GM04504 (cell line): Measurements from ENCODE around the gene ACTR1B.
"Not testable (repeated sequence)": the region's sequence is repeated elsewhere in the genome, so short reads cannot be mapped to it uniquely, and the experiment has no call there.

Experiments used
- DNase-seq: peaks from one replicate; pipeline ENCODE4 v3.0.0-alpha.2; 2012; ENCODE audit warnings: low read depth

ACTR1B gene

DNA sequence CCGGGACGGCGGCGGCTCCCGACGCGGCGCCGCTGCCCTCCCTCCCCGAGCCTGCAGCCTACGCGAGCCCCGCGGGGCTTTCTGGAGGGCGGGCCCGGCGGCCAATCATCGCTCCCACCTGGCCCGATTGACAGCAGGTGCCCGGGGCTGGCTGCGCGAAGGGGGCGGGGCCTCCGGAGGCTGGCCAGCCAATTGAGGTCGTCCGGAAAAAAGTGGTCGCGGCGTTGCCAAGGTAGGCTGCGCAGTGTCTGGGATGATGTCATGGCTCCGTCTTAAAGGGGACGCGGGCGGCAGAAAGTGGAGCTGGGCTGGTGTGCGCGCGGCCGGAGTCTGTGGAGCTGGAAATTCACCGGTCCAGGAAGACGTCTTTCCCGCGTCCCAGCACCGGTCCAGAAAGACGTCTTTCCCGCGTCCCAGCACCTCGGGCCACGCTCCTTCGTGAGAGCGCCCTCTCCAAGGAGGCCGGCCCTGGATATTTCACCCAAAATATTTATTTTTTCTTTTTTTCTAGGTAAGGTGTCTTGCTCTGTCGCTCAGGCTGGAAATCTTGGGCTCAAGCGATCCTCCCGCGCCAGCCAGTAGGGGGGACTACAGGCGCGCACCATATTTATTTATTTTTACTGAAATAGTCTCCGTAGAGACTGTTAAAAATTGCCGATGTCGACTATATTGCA lies at the start of gene ACTR1B:
TSS of gene ACTR1B (minus strand) at position 83 of the 674 bp plus-strand sequence. CDS start 154 bp downstream, outside the sequence.
- peak; percentile 96 for DNase-seq

DNA sequence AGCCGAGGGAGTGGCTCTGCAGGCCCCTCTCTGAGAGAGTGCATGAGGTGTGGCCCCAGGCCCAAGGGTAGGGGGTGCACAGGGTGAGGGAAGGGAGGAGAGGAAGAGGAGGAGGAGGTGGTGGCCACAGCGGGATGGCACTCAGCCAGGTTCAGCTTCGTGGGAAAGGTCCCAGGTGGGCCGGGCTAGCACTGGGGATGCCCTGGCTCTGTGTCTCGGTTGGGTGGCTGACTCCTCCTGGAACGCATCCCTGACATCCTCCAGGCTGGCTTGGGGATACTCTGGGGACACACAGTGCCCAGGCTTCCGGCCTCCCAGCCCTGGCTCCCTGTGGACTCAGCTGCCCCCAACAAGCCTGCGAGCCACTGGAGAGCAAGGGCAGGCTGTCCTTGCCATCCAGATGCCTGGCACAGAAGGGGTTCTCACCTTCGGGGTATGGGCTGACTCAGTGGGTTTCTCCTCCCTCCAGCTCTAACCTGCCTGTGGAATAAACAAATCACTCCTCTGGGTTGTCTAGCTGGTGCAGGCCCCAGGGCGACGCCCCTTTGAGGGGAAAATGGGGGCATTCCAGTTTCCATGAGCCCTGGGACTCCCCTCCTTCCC lies 49.0 kb upstream of the ACTR1B start:
- DNase-seq = no peak

DNA sequence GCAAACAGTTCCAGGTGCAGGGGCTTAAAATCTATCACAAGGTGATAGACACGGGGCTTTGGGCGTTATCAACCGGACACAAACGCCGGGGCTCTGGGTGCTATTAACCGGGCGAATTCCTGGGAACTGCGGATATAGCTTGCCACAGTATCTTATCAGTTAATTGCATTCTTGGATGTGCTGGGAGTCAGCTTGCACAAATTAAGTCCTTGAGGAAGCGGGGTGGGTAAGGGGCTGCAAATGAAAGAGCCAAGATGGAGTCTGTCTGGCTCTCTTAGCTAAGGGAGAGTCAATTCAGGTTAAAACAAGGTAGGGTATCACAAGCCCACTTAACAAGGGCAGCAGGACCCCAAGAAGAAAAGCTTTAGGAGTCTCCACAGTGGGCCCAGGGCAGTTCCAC lies 48.3 kb upstream of the ACTR1B start:
- DNase-seq = not testable (repeated sequence)

- DNase-seq = no peak
Observed at GRCh38 chr2:97711394-97711711, 47.5 kb upstream of the ACTR1B start.

DNA sequence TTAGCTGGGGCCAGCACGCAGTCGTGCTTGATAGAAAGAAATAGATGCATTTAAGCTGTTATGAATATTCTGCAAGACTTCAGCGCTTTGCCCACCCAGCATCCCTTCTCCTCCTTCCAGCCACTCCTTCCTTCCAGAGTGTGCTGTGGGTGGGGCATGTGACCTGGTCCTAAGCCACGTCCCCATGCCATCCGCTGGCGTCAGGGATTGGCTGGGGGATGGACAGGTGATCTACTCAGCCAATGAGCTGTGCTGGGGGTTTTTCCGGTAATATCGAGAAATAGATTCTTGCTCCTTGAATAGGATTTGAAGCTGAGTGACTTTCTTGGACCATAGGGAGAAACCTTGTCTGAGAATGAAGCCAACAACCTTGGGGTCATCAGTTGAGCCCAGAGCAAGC lies 44.8 kb upstream of the ACTR1B start:
- DNase-seq = no peak

GRCh38 chr2:97708048-97708380 lies 44.2 kb upstream of the ACTR1B start:
- no peak for DNase-seq

DNA sequence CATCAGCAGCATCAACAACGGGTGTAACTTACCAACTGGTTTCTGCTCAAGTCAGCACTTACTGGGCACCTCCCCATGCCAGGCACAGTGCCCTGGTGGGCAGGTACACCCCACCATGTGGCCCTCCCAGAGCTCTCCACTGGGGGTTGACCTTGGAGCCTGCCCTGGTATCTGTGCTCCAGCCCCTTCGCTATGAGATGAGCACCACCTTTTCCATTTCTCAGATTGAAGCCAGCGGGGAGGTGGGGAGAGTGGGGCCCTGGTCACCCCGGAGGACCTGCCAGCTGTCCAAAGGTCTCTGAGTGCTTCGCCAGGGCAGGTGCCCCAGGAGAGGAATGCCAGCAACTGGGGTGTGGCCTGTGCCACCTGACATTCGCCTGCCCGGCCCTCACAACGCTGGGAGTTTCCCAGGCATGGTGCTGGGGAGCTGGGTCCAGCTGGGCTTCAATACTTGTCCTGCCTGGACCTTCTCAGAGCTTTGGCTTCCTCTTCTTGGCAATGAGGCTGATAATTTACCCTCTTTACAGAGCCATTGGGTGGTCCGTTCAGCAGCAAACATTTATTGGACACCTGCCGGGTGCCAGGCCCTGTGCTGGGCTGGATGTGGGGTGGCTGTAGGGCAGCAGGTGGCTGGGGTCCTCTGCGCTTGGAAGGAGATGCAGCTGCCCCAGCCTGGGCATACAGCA lies 43.7 kb upstream of the ACTR1B start:
- no peak for DNase-seq

- no peak for DNase-seq
Observed at GRCh38 chr2:97706708-97707345, 43.0 kb upstream of the ACTR1B start.

DNA sequence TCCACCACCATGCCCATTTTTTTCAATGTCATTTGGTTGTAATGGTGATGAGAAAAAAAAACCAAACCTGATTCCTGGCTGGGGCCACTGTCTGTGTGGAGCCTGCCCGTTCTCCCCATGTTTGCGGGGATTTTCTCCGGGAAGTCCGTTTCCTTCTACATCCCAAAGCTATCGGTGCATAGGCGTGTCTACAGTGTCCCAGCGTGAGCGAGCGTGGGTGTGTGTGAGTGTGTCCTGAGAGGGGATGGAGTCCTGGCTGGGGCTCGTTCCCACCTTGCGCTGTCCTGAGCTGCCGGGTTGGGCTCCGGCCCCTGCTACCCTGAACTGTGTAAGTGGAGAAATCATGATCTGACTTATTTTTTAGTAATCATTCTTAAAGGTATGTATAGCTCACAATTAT lies 42.3 kb upstream of the ACTR1B start:
- DNase-seq = no peak

DNA sequence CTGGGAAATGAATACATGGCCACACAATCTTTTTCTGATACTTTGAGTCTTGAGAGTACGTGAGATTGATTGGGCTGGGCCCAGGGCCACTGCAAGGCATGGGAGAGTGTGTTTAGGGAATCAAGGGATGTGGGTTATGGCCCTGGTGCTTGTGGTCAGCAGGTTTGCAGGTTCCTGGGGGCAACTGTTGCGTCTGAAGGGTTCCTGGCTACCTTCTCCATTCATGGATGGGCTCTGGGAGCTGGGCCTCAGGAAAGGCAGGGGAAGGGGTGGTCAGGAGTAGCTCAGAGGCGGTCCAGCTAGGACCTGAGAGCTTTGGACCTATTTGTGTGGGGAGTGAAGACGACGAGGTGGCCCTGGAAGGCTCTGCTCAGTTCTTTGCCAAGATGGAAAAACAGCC lies 41.1 kb upstream of the ACTR1B start:
- DNase-seq = no peak

GRCh38 chr2:97703741-97704140 lies 39.9 kb upstream of the ACTR1B start:
- DNase-seq = no peak

DNA sequence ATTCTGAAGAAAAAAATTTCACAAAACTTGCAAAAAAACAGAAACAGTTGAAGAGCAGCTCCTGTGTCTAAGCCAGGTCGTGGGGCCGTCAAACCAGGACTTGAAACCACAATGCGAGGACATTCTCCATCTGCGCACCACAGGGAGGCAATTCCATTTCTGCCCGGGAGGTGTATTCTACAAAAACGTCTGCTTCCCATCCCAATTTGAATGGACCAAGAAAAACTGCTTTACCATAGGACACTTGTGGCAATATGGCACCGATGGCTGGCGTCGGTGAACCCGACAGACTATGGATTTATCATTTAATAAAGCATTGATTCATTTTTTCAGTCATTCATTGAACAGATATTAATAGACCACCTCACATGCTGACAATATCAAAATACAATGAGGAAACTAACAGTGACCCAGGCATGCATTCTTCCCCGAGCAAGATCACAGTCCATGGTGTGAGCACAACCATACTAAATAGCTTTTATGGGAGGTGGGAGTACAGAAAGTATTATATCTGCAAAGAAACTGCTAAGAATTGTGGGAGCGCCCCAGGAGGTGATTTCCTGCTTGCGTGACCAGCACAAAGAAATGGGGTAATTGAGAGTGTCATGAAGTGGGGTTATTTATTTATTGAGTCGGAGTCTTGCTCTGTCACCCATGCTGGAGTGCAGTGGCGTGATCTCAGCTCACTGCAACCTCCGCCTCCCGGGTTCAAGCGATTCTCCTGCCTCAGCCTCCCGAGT lies 39.1 kb upstream of the ACTR1B start:
- DNase-seq = no peak

GRCh38 chr2:97701851-97702465 lies 38.1 kb upstream of the ACTR1B start:
- no peak for DNase-seq

GRCh38 chr2:97701186-97701585 lies 37.3 kb upstream of the ACTR1B start:
- no peak for DNase-seq

GRCh38 chr2:97699765-97700444 lies 36.1 kb upstream of the ACTR1B start:
- DNase-seq = peak; percentile 32

DNA sequence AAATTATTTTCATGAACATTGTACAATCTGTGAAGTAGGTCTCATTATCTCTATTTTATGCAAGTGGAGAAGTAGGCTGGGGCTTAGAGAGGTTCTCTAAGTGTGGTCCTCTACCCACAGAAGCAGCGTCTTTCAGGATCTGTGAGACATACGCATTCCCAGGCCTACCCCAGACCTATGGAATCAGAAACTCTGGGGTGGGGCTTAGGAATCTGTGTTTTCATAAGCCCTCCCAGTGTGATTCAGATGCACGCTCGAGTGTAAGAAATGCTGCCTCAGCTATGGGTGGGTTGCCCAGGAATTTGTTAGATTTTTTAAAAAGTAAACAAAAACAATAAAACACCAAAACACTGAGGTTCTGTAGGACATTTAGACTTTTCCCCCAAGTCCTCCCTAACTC lies 34.7 kb upstream of the ACTR1B start:
- no peak for DNase-seq

- DNase-seq = peak; percentile 56
Observed at GRCh38 chr2:97697252-97698235, 33.7 kb upstream of the ACTR1B start.

DNA sequence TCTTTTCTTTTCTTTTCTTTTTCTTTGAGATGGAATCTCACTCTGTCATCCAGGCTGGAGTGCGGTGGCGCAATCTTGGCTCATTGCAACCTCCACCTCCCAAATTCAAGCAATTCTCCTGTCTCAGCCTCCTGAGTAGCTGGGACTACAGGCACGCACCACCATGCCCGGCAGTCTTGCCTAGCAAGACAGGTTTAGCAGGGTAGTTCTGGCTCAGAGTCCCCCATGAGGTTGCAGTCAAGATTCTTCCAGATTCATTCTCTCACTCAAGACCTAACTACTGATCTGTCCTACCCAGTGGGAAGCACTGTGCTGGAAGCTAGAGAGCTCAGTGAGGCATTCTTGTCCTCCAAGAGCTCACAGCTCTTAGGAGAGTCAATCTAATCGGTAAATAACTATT lies 31.9 kb upstream of the ACTR1B start:
- no peak for DNase-seq

- no peak for DNase-seq
Observed at GRCh38 chr2:97693476-97693875, 29.6 kb upstream of the ACTR1B start.

- DNase-seq = no peak
Observed at GRCh38 chr2:97691166-97691565, 27.3 kb upstream of the ACTR1B start.
